Trophoblast cell (in vitro differentiated cells and primary cell): Measurements from ENCODE around the gene SAMD7.

Experiments used
- DNase-seq, 2 donors: peaks; one replicate each; pipeline ENCODE4 v3.0.0-alpha.2; 2016
- H2AFZ ChIP-seq: 2 replicates; pipeline ENCODE4 v1.6.1; 2013; ENCODE audit warnings: low read length, moderate library complexity, mild to moderate bottlenecking; ENCODE audit not compliant: insufficient read depth, poor library complexity
- H2AK5ac ChIP-seq: 2 replicates; pipeline ENCODE4 v1.6.1; 2013; ENCODE audit warnings: mild to moderate bottlenecking, low read length
- H2BK120ac ChIP-seq: 2 replicates; pipeline ENCODE4 v1.6.1; 2013; ENCODE audit warnings: low read length, mild to moderate bottlenecking, moderate library complexity; ENCODE audit not compliant: insufficient read depth, poor library complexity
- H2BK12ac ChIP-seq: 2 replicates; pipeline ENCODE4 v1.6.1; 2013; ENCODE audit warnings: mild to moderate bottlenecking, low read length, moderate library complexity
- H2BK5ac ChIP-seq: 2 replicates; pipeline ENCODE4 v1.6.1; 2013; ENCODE audit warnings: low read length, low read depth, moderate library complexity, mild to moderate bottlenecking; ENCODE audit not compliant: poor library complexity
- H3K14ac ChIP-seq: 2 replicates; pipeline ENCODE4 v1.6.1; 2013; ENCODE audit warnings: mild to moderate bottlenecking, low read length
- H3K18ac ChIP-seq: 2 replicates; pipeline ENCODE4 v1.6.1; 2013; ENCODE audit warnings: mild to moderate bottlenecking, low read length
- H3K23ac ChIP-seq: 2 replicates; pipeline ENCODE4 v1.6.1; 2013; ENCODE audit warnings: low read length
- H3K27ac ChIP-seq: 2 replicates; pipeline ENCODE4 v1.5.1; 2013; ENCODE audit warnings: low read depth, mild to moderate bottlenecking, inconsistent platforms, low read length, moderate library complexity
- H3K27me3 ChIP-seq: 2 replicates; pipeline ENCODE4 v1.6.1; 2013; ENCODE audit warnings: inconsistent platforms, mild to moderate bottlenecking, low read length, moderate library complexity; ENCODE audit not compliant: insufficient read depth
- H3K36me3 ChIP-seq, 2 experiments: 1 replicate in 1 of 2; 2 replicates in 1 of 2; pipeline ENCODE4 v1.6.1; 2013; ENCODE audit warnings: low read length in 2 of 2, mild to moderate bottlenecking in 2 of 2, moderate library complexity in 1 of 2; ENCODE audit not compliant: insufficient read depth in 2 of 2, control insufficient read depth in 1 of 2
- H3K4ac ChIP-seq: 2 replicates; pipeline ENCODE4 v1.6.1; 2013; ENCODE audit warnings: low read depth, mild to moderate bottlenecking, low read length, moderate library complexity
- H3K4me1 ChIP-seq, 2 experiments: 1 replicate in 1 of 2; 2 replicates in 1 of 2; pipeline ENCODE4 v1.6.1; 2013; ENCODE audit warnings: low read length in 2 of 2, mild to moderate bottlenecking in 2 of 2, moderate library complexity in 1 of 2; ENCODE audit not compliant: insufficient read depth in 2 of 2, control insufficient read depth in 1 of 2
- H3K4me2 ChIP-seq: 2 replicates; pipeline ENCODE4 v1.6.1; 2013; ENCODE audit warnings: inconsistent platforms, mild to moderate bottlenecking, low read length, moderate library complexity
- H3K4me3 ChIP-seq: 2 replicates; pipeline ENCODE4 v1.5.1; 2013; ENCODE audit warnings: mild to moderate bottlenecking, low read depth, low read length, inconsistent platforms
- H3K79me1 ChIP-seq: one replicate; pipeline ENCODE4 v1.6.1; 2013; ENCODE audit warnings: low read length
- H3K79me2 ChIP-seq: 2 replicates; pipeline ENCODE4 v1.6.1; 2013; ENCODE audit warnings: low read length, mild to moderate bottlenecking; ENCODE audit not compliant: control insufficient read depth, insufficient read depth, poor library complexity
- H3K9ac ChIP-seq: 2 replicates; pipeline ENCODE4 v1.6.1; 2013; ENCODE audit warnings: mild to moderate bottlenecking, low read length
- H3K9me3 ChIP-seq: 2 replicates; pipeline ENCODE4 v1.6.1; 2013; ENCODE audit warnings: low read depth, mild to moderate bottlenecking, control low read depth, inconsistent platforms, low read length; ENCODE audit not compliant: insufficient read depth
- H4K12ac ChIP-seq: 2 replicates; pipeline ENCODE4 v1.6.1; 2013; ENCODE audit warnings: low read depth, mild to moderate bottlenecking, low read length, moderate library complexity
- H4K8ac ChIP-seq: 2 replicates; pipeline ENCODE4 v1.6.1; 2013; ENCODE audit warnings: low read depth, mild to moderate bottlenecking, low read length, moderate library complexity
- H4K91ac ChIP-seq: one replicate; pipeline ENCODE4 v1.6.1; 2013; ENCODE audit warnings: low read depth, mild to moderate bottlenecking, low read length, moderate library complexity
- WGBS: extraction: QIAGEN DNeasy Blood & Tissue Kit; methylation state at CpG from one replicate; pipeline ENCODE4 v1.1.7; 2013; ENCODE audit warnings: missing lambda C conversion rate; ENCODE audit not compliant: insufficient read length, insufficient coverage; ENCODE audit errors: extremely low coverage; 5-methylcytosine and 5-hydroxymethylcytosine counted together

SAMD7 gene

DNA sequence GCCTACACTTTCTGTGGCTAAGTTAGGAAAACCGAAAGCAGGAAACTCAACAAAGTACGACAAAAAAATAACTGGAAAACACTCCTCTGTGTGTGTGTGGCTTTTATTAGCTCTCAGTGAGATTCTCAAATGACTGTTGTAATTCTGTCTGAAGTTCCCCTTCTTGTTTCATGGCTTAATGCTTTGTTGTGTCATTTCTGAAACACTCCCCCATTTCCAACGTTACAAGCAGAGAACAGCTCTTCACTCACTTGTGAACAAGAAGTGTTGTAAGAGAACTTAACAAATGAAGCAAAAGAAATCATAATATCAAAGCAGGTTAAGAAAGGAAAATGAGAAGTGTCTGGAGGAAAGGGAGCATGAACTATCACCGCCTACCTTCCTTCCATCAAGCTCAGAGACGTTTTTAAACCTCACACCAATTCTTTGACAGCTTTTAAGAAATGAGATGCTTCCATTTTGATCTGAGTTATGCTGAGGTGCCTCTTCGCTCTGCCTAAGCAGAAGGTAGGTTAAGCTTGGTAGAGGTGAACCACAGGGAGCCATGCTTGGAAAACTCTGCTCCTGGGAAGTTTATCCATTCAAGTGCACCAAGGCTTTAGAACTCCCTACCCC lies 42.9 kb downstream of the SAMD7 start:
- no peak for DNase-seq
- Histone ChIP-seq H4K8ac (no peak overlapping the region), H3K18ac (no peak overlapping the region), H2AFZ (no peak overlapping the region), H3K4me1 (no peaks in the 10 kb centered on the region), H3K27me3 (no peaks in the 10 kb centered on the region), H4K91ac (no peak overlapping the region), H3K36me3 (no peaks in the 10 kb centered on the region), H3K79me2 (no peaks in the 10 kb centered on the region), H2AK5ac (no peak overlapping the region), H4K12ac (no peak overlapping the region), H3K23ac (no peak overlapping the region), H2BK120ac (no peak overlapping the region), H3K9me3 (no peaks in the 10 kb centered on the region), H3K9ac (no peak overlapping the region), H3K4ac (no peak overlapping the region), H3K4me3 (no peak overlapping the region), H3K14ac (no peak overlapping the region), H2BK5ac (no peak overlapping the region), H3K4me2 (no peak overlapping the region), H3K79me1 (no peaks in the 10 kb centered on the region), H2BK12ac (no peak overlapping the region), H3K27ac (no peak overlapping the region)
- WGBS, result no CpG with 5 or more reads among the region's 6 CpGs

GRCh38 chr3:169955406-169955805 lies 44.0 kb downstream of the SAMD7 start:
- Histone ChIP-seq H3K14ac (no peak overlapping the region), H4K91ac (no peak overlapping the region), H3K36me3 (no peaks in the 10 kb centered on the region), H2BK12ac (no peak overlapping the region), H3K9me3 (no peaks in the 10 kb centered on the region), H4K8ac (no peak overlapping the region), H3K79me2 (no peaks in the 10 kb centered on the region), H3K4me3 (no peak overlapping the region), H3K18ac (no peak overlapping the region), H3K23ac (no peak overlapping the region), H2AFZ (no peak overlapping the region), H3K27me3 (no peaks in the 10 kb centered on the region), H3K9ac (no peak overlapping the region), H4K12ac (no peak overlapping the region), H2AK5ac (no peak overlapping the region), H3K4ac (no peak overlapping the region), H2BK5ac (no peak overlapping the region), H2BK120ac (no peak overlapping the region), H3K4me2 (no peak overlapping the region), H3K27ac (no peak overlapping the region), H3K79me1 (no peaks in the 10 kb centered on the region), H3K4me1 (no peaks in the 10 kb centered on the region)
- DNase-seq, result no peak
- WGBS, result no CpG with 5 or more reads among the region's 2 CpGs

DNA sequence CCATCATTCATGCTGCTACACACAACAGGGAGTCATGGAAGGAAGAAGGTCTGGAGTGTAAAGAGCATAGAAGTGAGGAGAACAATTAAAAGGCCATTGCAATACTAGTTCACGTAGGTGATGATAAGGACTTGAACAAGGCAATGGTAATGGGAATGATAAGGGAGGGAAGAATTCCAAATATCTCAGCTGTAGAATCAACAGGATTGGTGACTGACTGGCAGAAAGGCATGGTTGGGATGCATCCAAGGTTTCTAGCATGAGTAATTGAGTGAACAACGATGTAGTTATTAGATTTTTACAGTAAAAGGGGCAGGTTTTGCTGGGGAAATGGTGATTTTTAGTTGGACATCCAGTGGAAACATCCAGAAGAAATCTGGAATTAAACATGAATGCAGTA lies 52.8 kb downstream of the SAMD7 start:
- peaks cover 6% of the 10 kb centered on the region for H3K79me1 ChIP-seq
- H3K79me2 ChIP-seq, result peaks cover 10% of the 10 kb centered on the region
- no CpG with 5 or more reads among the region's 2 CpGs for WGBS
- H3K4ac ChIP-seq, result no peak overlapping the region
- no peak overlapping the region for H3K14ac ChIP-seq
- no peak overlapping the region for H3K4me3 ChIP-seq
- no peak overlapping the region for H3K27ac ChIP-seq
- no peak overlapping the region for H4K8ac ChIP-seq
- no peak overlapping the region for H4K12ac ChIP-seq
- H2BK12ac ChIP-seq, result no peak overlapping the region
- H2BK120ac ChIP-seq, result no peak overlapping the region
- H3K18ac ChIP-seq, result no peak overlapping the region
- H3K4me2 ChIP-seq, result no peak overlapping the region
- no peak overlapping the region for H3K9ac ChIP-seq
- no peak overlapping the region for H3K23ac ChIP-seq
- no peaks in the 10 kb centered on the region for H3K9me3 ChIP-seq
- no peak overlapping the region for H4K91ac ChIP-seq
- DNase-seq, result peak; percentile 50 to 92
- no peak overlapping the region for H2AFZ ChIP-seq
- no peaks in the 10 kb centered on the region for H3K27me3 ChIP-seq
- H3K4me1 ChIP-seq, result no peaks in the 10 kb centered on the region
- no peaks in the 10 kb centered on the region for H3K36me3 ChIP-seq
- H2BK5ac ChIP-seq, result no peak overlapping the region
- H2AK5ac ChIP-seq, result no peak overlapping the region

DNA sequence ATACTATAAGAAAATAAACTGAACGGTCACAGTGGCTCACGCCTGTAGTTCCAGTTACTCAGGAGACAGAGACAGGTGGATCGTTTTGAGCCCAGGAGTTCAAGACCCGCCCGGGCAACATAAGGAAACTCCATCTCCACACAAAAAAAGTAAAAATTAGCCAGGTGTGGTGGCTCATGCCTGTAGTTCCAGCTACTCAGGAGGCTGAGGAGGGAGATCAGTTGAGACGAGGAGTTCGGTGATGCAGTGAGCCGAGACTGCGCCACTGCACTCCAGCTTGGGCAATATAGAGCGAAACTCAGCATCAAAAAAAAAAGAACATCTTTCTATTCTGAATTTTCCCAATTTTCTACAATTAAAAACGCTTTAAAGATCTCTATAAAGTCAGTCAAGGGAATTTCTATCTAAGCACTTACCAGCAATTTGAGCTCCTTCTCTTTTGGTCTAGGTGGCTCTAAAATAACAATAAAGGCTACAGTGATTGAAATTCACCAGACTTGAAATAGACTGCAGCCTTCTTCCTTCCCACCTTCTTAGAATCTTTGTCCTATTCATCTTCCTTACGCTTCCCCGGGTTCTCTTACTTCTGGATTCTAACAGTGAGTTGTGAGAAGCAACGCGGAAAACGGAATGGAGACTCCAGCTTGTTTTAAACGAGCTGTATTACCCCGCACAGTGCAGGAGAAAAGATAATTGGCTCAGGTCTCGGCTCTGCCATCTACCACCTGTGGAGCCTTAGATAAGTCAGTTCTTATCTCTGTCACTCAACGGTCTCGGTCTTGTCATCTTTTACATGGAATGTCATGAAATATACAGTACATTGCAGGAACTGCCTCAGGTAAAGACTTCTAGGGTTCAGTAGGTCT lies 54.4 kb downstream of the SAMD7 start:
- DNase-seq, result peak; percentile 11 to 52
- H3K23ac ChIP-seq, result no peak overlapping the region
- H3K79me1 ChIP-seq, result peaks cover 6% of the 10 kb centered on the region
- H2BK5ac ChIP-seq, result no peak overlapping the region
- 100% methylated on average over 1 of the region's 21 CpGs for WGBS
- peak overlapping the region; percentile 75 for H3K4me2 ChIP-seq
- H4K12ac ChIP-seq, result no peak overlapping the region
- no peaks in the 10 kb centered on the region for H3K36me3 ChIP-seq
- H3K4me3 ChIP-seq, result peak overlapping the region; percentile 74
- H3K14ac ChIP-seq, result peak overlapping the region; percentile 28
- H3K4me1 ChIP-seq, result no peaks in the 10 kb centered on the region
- H3K18ac ChIP-seq, result no peak overlapping the region
- H3K27me3 ChIP-seq, result no peaks in the 10 kb centered on the region
- H2BK120ac ChIP-seq, result no peak overlapping the region
- peak overlapping the region; percentile 69 for H2AFZ ChIP-seq
- no peak overlapping the region for H3K27ac ChIP-seq
- peak overlapping the region; percentile 30 for H3K9ac ChIP-seq
- H3K79me2 ChIP-seq, result peaks cover 10% of the 10 kb centered on the region
- no peak overlapping the region for H3K4ac ChIP-seq
- no peak overlapping the region for H2BK12ac ChIP-seq
- no peaks in the 10 kb centered on the region for H3K9me3 ChIP-seq
- no peak overlapping the region for H2AK5ac ChIP-seq
- peak overlapping the region; percentile 13 for H4K91ac ChIP-seq
- H4K8ac ChIP-seq, result peak overlapping the region; percentile 80
